ENCODE results near the gene TIMM22.
"Not testable (repeated sequence)": the region's sequence is repeated elsewhere in the genome, so short reads cannot be mapped to it uniquely, and the experiment has no call there.

Gene TIMM22

GRCh38 chr17:1036845-1037237, 39.9 kb downstream of the TIMM22 start:
- H3K27me3 ChIP-seq (ENCODE audit: low read depth, low read length) = no peaks in the 10 kb centered on the region
- H3K36me3 ChIP-seq (ENCODE audit: control insufficient read depth in 1 of 2, insufficient read depth in 2 of 2, low read length in 2 of 2) = peaks cover 0 to 6% of the 10 kb centered on the region in 2 donors
- H3K9me3 ChIP-seq (ENCODE audit: control insufficient read depth in 1 of 2, low read length in 2 of 2) = no peaks in the 10 kb centered on the region
- H3K4me3 ChIP-seq (ENCODE audit: low read depth in 1 of 2, low read length in 2 of 2) = no peak overlapping the region
- H3K4me1 ChIP-seq (ENCODE audit: control insufficient read depth in 1 of 2, insufficient read depth in 2 of 2, low read length in 2 of 2) = peaks cover 0 to 35% of the 10 kb centered on the region in 2 donors
- H3K27ac ChIP-seq (ENCODE audit: low read length) = no peak overlapping the region

- Histone ChIP-seq H3K9me3 (ENCODE audit: control insufficient read depth in 1 of 2, low read length in 2 of 2) (no peaks in the 10 kb centered on the region), H3K36me3 (ENCODE audit: control insufficient read depth in 1 of 2, insufficient read depth in 2 of 2, low read length in 2 of 2) (peaks cover 2 to 6% of the 10 kb centered on the region in 2 donors), H3K4me3 (ENCODE audit: low read depth in 1 of 2, low read length in 2 of 2) (no peak overlapping the region), H3K27ac (ENCODE audit: low read length) (no peak overlapping the region), H3K27me3 (ENCODE audit: low read depth, low read length) (no peaks in the 10 kb centered on the region), H3K4me1 (ENCODE audit: control insufficient read depth in 1 of 2, insufficient read depth in 2 of 2, low read length in 2 of 2) (peaks cover 0 to 30% of the 10 kb centered on the region in 2 donors)
These were observed 40.4 kb downstream of the TIMM22 start for GRCh38 chr17:1037238-1037879.

- Histone ChIP-seq H3K36me3 (ENCODE audit: control insufficient read depth in 1 of 2, insufficient read depth in 2 of 2, low read length in 2 of 2) (peaks cover 3 to 11% of the 10 kb centered on the region in 2 donors), H3K27ac (ENCODE audit: low read length) (no peak overlapping the region), H3K4me3 (ENCODE audit: low read depth in 1 of 2, low read length in 2 of 2) (no peak overlapping the region), H3K9me3 (ENCODE audit: control insufficient read depth in 1 of 2, low read length in 2 of 2) (no peaks in the 10 kb centered on the region), H3K27me3 (ENCODE audit: low read depth, low read length) (no peaks in the 10 kb centered on the region), H3K4me1 (ENCODE audit: control insufficient read depth in 1 of 2, insufficient read depth in 2 of 2, low read length in 2 of 2) (peaks cover 0 to 34% of the 10 kb centered on the region in 2 donors)
These were observed 41.7 kb downstream of the TIMM22 start for GRCh38 chr17:1038459-1039122.

GRCh38 chr17:1039123-1039507, 42.2 kb downstream of the TIMM22 start:
- Histone ChIP-seq H3K4me1 (ENCODE audit: control insufficient read depth in 1 of 2, insufficient read depth in 2 of 2, low read length in 2 of 2) (peaks cover 0 to 40% of the 10 kb centered on the region in 2 donors), H3K4me3 (ENCODE audit: low read depth in 1 of 2, low read length in 2 of 2) (no peak overlapping the region), H3K36me3 (ENCODE audit: control insufficient read depth in 1 of 2, insufficient read depth in 2 of 2, low read length in 2 of 2) (peaks cover 3 to 11% of the 10 kb centered on the region in 2 donors), H3K27me3 (ENCODE audit: low read depth, low read length) (no peaks in the 10 kb centered on the region), H3K9me3 (ENCODE audit: control insufficient read depth in 1 of 2, low read length in 2 of 2) (no peaks in the 10 kb centered on the region), H3K27ac (ENCODE audit: low read length) (no peak overlapping the region)

GRCh38 chr17:1039511-1040215, 42.7 kb downstream of the TIMM22 start:
- H3K36me3 ChIP-seq (ENCODE audit: control insufficient read depth in 1 of 2, insufficient read depth in 2 of 2, low read length in 2 of 2) = peaks cover 3 to 7% of the 10 kb centered on the region in 2 donors
- H3K27me3 ChIP-seq (ENCODE audit: low read depth, low read length) = no peaks in the 10 kb centered on the region
- H3K27ac ChIP-seq (ENCODE audit: low read length) = peak overlapping the region; percentile 56
- no peaks in the 10 kb centered on the region for H3K9me3 ChIP-seq (ENCODE audit: control insufficient read depth in 1 of 2, low read length in 2 of 2)
- H3K4me1 ChIP-seq (ENCODE audit: control insufficient read depth in 1 of 2, insufficient read depth in 2 of 2, low read length in 2 of 2) = peaks cover 0 to 44% of the 10 kb centered on the region in 2 donors
- peak overlapping the region in 1 of 2 donors; percentile 22 for H3K4me3 ChIP-seq (ENCODE audit: low read depth in 1 of 2, low read length in 2 of 2)

GRCh38 chr17:1040216-1040600, 43.3 kb downstream of the TIMM22 start:
- Histone ChIP-seq H3K4me3 (ENCODE audit: low read depth in 1 of 2, low read length in 2 of 2) (no peak overlapping the region), H3K27me3 (ENCODE audit: low read depth, low read length) (no peaks in the 10 kb centered on the region), H3K27ac (ENCODE audit: low read length) (peak overlapping the region; percentile 56), H3K4me1 (ENCODE audit: control insufficient read depth in 1 of 2, insufficient read depth in 2 of 2, low read length in 2 of 2) (peaks cover 0 to 48% of the 10 kb centered on the region in 2 donors), H3K9me3 (ENCODE audit: control insufficient read depth in 1 of 2, low read length in 2 of 2) (no peaks in the 10 kb centered on the region), H3K36me3 (ENCODE audit: control insufficient read depth in 1 of 2, insufficient read depth in 2 of 2, low read length in 2 of 2) (peaks cover 3 to 5% of the 10 kb centered on the region in 2 donors)

GRCh38 chr17:1041746-1042145, 44.8 kb downstream of the TIMM22 start:
- no peaks in the 10 kb centered on the region for H3K9me3 ChIP-seq (ENCODE audit: control insufficient read depth in 1 of 2, low read length in 2 of 2)
- H3K4me3 ChIP-seq (ENCODE audit: low read depth in 1 of 2, low read length in 2 of 2) = no peak overlapping the region
- peaks cover 3 to 5% of the 10 kb centered on the region in 2 donors for H3K36me3 ChIP-seq (ENCODE audit: control insufficient read depth in 1 of 2, insufficient read depth in 2 of 2, low read length in 2 of 2)
- H3K27ac ChIP-seq (ENCODE audit: low read length) = no peak overlapping the region
- no peaks in the 10 kb centered on the region for H3K27me3 ChIP-seq (ENCODE audit: low read depth, low read length)
- peaks cover 0 to 44% of the 10 kb centered on the region in 2 donors for H3K4me1 ChIP-seq (ENCODE audit: control insufficient read depth in 1 of 2, insufficient read depth in 2 of 2, low read length in 2 of 2)

GRCh38 chr17:1042486-1042885, 45.6 kb downstream of the TIMM22 start:
- Histone ChIP-seq H3K4me1 (ENCODE audit: control insufficient read depth in 1 of 2, insufficient read depth in 2 of 2, low read length in 2 of 2) (peaks cover 0 to 46% of the 10 kb centered on the region in 2 donors), H3K4me3 (ENCODE audit: low read depth in 1 of 2, low read length in 2 of 2) (no peak overlapping the region), H3K27ac (ENCODE audit: low read length) (no peak overlapping the region), H3K9me3 (ENCODE audit: control insufficient read depth in 1 of 2, low read length in 2 of 2) (no peaks in the 10 kb centered on the region), H3K27me3 (ENCODE audit: low read depth, low read length) (no peaks in the 10 kb centered on the region), H3K36me3 (ENCODE audit: control insufficient read depth in 1 of 2, insufficient read depth in 2 of 2, low read length in 2 of 2) (peaks cover 3 to 5% of the 10 kb centered on the region in 2 donors)

- Histone ChIP-seq H3K4me1 (ENCODE audit: control insufficient read depth in 1 of 2, insufficient read depth in 2 of 2, low read length in 2 of 2) (peaks cover 0 to 54% of the 10 kb centered on the region in 2 donors), H3K27ac (ENCODE audit: low read length) (no peak overlapping the region), H3K36me3 (ENCODE audit: control insufficient read depth in 1 of 2, insufficient read depth in 2 of 2, low read length in 2 of 2) (peaks cover 5 to 8% of the 10 kb centered on the region in 2 donors)
These were observed 46.8 kb downstream of the TIMM22 start for GRCh38 chr17:1043601-1044251.

GRCh38 chr17:1044387-1045009, 47.6 kb downstream of the TIMM22 start:
- not testable (repeated sequence) for H3K9me3 ChIP-seq (ENCODE audit: control insufficient read depth in 1 of 2, low read length in 2 of 2); H3K27me3 ChIP-seq (ENCODE audit: low read depth, low read length); H3K4me3 ChIP-seq (ENCODE audit: low read depth in 1 of 2, low read length in 2 of 2); H3K36me3 ChIP-seq (ENCODE audit: control insufficient read depth in 1 of 2, insufficient read depth in 2 of 2, low read length in 2 of 2); H3K27ac ChIP-seq (ENCODE audit: low read length)
- peaks cover 0 to 48% of the 10 kb centered on the region in 2 donors for H3K4me1 ChIP-seq (ENCODE audit: control insufficient read depth in 1 of 2, insufficient read depth in 2 of 2, low read length in 2 of 2)

More at GRCh38 chr17:1043601-1044251, 46.8 kb downstream of the TIMM22 start:
- H3K9me3 ChIP-seq (ENCODE audit: control insufficient read depth in 1 of 2, low read length in 2 of 2) = no peaks in the 10 kb centered on the region
- H3K4me3 ChIP-seq (ENCODE audit: low read depth in 1 of 2, low read length in 2 of 2) = peak overlapping the region in 1 of 2 donors; percentile 32
- no peaks in the 10 kb centered on the region for H3K27me3 ChIP-seq (ENCODE audit: low read depth, low read length)

All from muscle layer of duodenum (tissue), 2 donors.